DND-41 (cell line): Measurements from ENCODE around the gene HLA-C.
"Not testable (repeated sequence)": the region's sequence is repeated elsewhere in the genome, so short reads cannot be mapped to it uniquely, and the experiment has no call there.

Experiments used
- ATAC-seq: fragments of 200-7000 bp; cut with Tn5 transposase; 3 replicates; pipeline ENCODE4 v1.9.1; 2021; ENCODE audit warnings: low read depth; ENCODE audit not compliant: insufficient read depth
- DNase-seq: peaks from one replicate; pipeline ENCODE4 v3.0.0-alpha.2; 2020
- H2AFZ ChIP-seq: 2 replicates; pipeline ENCODE4 v1.6.0; 2012; ENCODE audit warnings: low read depth, low read length
- H3K27ac ChIP-seq: 2 replicates; pipeline ENCODE4 v1.5.1; 2012; ENCODE audit warnings: low read length, inconsistent platforms
- H3K27me3 ChIP-seq: fragments of 200-600 bp; sonication (generic); 2 replicates; pipeline ENCODE4 v1.6.0; 2012; ENCODE audit warnings: low read length, mild to moderate bottlenecking, inconsistent platforms; ENCODE audit not compliant: insufficient read depth, poor library complexity
- H3K36me3 ChIP-seq: 2 replicates; pipeline ENCODE4 v1.5.1; 2012; ENCODE audit warnings: low read length, inconsistent platforms; ENCODE audit not compliant: insufficient read depth
- H3K4me1 ChIP-seq: 2 replicates; pipeline ENCODE4 v1.5.1; 2012; ENCODE audit warnings: mild to moderate bottlenecking, low read length; ENCODE audit not compliant: insufficient read depth
- H3K4me2 ChIP-seq: 2 replicates; pipeline ENCODE4 v1.6.0; 2012; ENCODE audit warnings: mild to moderate bottlenecking, moderate library complexity, low read length, inconsistent platforms; ENCODE audit not compliant: insufficient read depth
- H3K4me3 ChIP-seq, 2 experiments: fragments of 200-600 bp in 1 of 2; shearing (Covaris generic) in 1 of 2; 2 replicates each; pipeline ENCODE4 v1.5.1; 2012 to 2016; ENCODE audit warnings: inconsistent platforms in 2 of 2, low read length in 2 of 2, mild to moderate bottlenecking in 2 of 2, low read depth in 1 of 2, moderate library complexity in 1 of 2
- H3K79me2 ChIP-seq: 2 replicates; pipeline ENCODE4 v1.6.0; 2012; ENCODE audit warnings: low read length, inconsistent platforms; ENCODE audit not compliant: insufficient read depth
- H3K9ac ChIP-seq: 2 replicates; pipeline ENCODE4 v1.6.0; 2012; ENCODE audit warnings: low read depth, mild to moderate bottlenecking, inconsistent platforms, low read length, moderate library complexity
- H3K9me3 ChIP-seq: 2 replicates; pipeline ENCODE4 v1.5.1; 2012; ENCODE audit warnings: low read length, moderate library complexity, mild to moderate bottlenecking, inconsistent platforms; ENCODE audit not compliant: insufficient read depth, severe bottlenecking
- H4K20me1 ChIP-seq: 2 replicates; pipeline ENCODE4 v1.6.0; 2012; ENCODE audit warnings: low read length; ENCODE audit not compliant: insufficient read depth
- EZH2 ChIP-seq: IDR thresholded peaks from 3 replicates; pipeline ENCODE4 v1.6.1; 2012; ENCODE audit warnings: borderline replicate concordance, low read depth, mild to moderate bottlenecking, moderate library complexity, low read length, inconsistent platforms; ENCODE audit not compliant: severe bottlenecking
- TF ChIP-seq, protein P1 (sequence below): IDR thresholded peaks from 2 replicates; pipeline ENCODE4 v1.5.1; 2012; ENCODE audit warnings: borderline replicate concordance, low read length, moderate library complexity, mild to moderate bottlenecking; ENCODE audit not compliant: poor library complexity, severe bottlenecking; ENCODE audit errors: extremely low read depth

HLA-C gene

DNA sequence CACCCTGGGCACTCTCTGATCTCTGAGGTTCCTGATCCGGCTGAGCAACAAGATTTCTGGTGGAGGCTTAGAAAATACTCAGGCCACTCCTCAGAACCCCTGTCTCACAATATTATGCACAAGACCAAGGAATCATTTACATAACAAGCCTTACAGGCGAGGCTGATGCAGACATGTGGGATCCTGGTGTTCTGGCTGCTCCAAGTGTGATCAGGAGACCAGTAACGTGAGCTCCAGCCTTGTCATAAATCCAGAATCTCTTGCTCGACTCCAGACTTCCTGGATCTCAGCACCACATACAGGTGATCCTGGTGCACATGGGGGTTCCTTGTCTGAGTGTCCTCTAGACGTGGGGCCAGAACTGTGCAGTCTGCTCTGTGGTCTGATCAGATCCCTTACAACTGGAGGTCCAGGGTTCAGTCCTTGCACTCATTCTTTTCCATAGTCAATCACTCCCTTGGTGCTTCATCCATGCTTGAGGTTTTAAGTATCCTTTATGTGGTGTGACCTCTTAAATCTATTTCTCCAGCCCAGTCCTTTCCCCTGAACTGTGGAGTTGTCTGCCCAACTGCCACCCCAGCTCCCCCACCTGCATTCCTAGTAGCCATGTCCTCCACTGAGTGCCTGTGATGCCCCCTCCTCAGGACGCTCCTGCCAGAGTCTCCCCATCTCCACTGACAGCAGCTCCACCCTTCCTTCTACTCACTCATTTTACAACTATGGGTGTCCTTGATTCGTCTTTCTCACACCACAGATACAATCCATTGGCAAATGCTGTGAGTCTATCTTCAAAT, 5.1 kb downstream of the HLA-C start:
- Histone ChIP-seq H3K4me3 (no peak overlapping the region), H3K4me1 (peaks cover 9% of the 10 kb centered on the region), H3K4me2 (no peak overlapping the region), H3K9ac (no peak overlapping the region), H3K36me3 (peaks cover 24% of the 10 kb centered on the region), H3K79me2 (peaks cover 8% of the 10 kb centered on the region), H3K9me3 (peaks cover 5% of the 10 kb centered on the region), H2AFZ (no peak overlapping the region), H4K20me1 (peaks cover 9% of the 10 kb centered on the region; the same call in 1 of the 2 replicates), H3K27me3 (no peaks in the 10 kb centered on the region), H3K27ac (no peak overlapping the region)
- no peak for TF ChIP-seq EZH2
- TF ChIP-seq, protein P1, sequence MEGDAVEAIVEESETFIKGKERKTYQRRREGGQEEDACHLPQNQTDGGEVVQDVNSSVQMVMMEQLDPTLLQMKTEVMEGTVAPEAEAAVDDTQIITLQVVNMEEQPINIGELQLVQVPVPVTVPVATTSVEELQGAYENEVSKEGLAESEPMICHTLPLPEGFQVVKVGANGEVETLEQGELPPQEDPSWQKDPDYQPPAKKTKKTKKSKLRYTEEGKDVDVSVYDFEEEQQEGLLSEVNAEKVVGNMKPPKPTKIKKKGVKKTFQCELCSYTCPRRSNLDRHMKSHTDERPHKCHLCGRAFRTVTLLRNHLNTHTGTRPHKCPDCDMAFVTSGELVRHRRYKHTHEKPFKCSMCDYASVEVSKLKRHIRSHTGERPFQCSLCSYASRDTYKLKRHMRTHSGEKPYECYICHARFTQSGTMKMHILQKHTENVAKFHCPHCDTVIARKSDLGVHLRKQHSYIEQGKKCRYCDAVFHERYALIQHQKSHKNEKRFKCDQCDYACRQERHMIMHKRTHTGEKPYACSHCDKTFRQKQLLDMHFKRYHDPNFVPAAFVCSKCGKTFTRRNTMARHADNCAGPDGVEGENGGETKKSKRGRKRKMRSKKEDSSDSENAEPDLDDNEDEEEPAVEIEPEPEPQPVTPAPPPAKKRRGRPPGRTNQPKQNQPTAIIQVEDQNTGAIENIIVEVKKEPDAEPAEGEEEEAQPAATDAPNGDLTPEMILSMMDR, result no peak
- DNase-seq, result no peak
- ATAC-seq, result no peak

DNA sequence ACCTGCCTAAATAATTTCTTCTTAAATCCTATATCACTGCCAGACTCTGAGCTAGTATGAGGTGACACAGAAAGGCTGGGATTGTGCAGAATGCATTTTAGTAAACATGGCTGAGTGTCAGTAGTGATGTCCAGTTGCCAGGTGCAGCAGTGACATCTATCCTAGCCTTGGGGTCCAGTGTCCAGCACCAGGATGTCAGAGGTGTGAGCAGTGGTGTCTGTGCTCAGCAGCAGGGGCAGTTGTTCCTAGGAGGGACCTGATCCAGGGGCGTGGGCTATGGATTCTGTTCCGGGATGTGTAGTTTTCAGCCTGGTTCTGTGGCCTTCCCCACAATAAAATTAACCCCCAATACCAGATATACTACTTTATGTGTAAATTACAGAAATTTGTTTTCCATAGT, 6.0 kb downstream of the HLA-C start:
- Histone ChIP-seq H3K9me3 (peaks cover 5% of the 10 kb centered on the region), H4K20me1 (peaks cover 8% of the 10 kb centered on the region; the same call in 1 of the 2 replicates), H3K27ac (no peak overlapping the region), H3K9ac (no peak overlapping the region), H3K4me2 (no peak overlapping the region), H3K27me3 (no peaks in the 10 kb centered on the region), H3K79me2 (peaks cover 2% of the 10 kb centered on the region; the same call in 1 of the 2 replicates), H3K4me1 (peaks cover 7% of the 10 kb centered on the region), H3K36me3 (peaks cover 23% of the 10 kb centered on the region), H3K4me3 (no peak overlapping the region), H2AFZ (no peak overlapping the region)
- ATAC-seq, result no peak
- no peak for TF ChIP-seq EZH2
- TF ChIP-seq, protein P1, result no peak
- DNase-seq, result no peak

DNA sequence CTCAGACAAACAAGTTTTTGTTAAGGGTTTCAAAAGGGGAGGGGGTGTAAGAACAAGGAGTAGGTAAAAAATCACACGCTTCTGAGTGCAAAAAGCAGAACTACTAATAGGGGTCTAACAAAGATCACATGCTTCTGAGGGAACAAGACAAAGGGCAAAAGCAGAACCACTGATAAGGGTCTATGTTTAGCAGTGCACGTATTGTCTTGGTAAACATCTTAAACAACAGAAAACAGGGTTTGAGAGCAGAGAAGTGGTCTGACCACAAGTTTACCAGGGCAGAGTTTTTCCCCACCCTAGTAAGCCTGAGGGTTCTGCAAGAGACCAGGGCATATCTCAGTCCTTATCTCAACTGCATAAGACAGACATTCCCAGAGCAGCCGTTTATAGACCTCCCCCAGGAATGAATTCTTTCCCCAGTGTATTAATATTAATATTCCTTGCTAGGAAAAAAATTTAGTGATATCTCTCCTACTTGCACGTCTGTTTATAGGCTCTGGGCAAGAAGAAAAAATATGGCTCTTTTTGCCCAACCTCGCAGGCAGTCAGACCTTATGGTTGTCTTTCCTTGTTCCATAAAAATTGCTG, 8.5 kb downstream of the HLA-C start:
- not testable (repeated sequence) for H3K9ac ChIP-seq, DNase-seq, H3K27ac ChIP-seq, H3K36me3 ChIP-seq, H3K4me3 ChIP-seq, H3K4me1 ChIP-seq, H3K79me2 ChIP-seq, H3K27me3 ChIP-seq, H3K4me2 ChIP-seq, H3K9me3 ChIP-seq, H2AFZ ChIP-seq, ATAC-seq, H4K20me1 ChIP-seq

GRCh38 chr6:31259995-31260394, 11.9 kb downstream of the HLA-C start:
- H3K9me3 ChIP-seq, H3K9ac ChIP-seq: not testable (repeated sequence)
- peak; percentile 11 for DNase-seq

More at GRCh38 chr6:31259995-31260394, 11.9 kb downstream of the HLA-C start:
- not testable (repeated sequence) for H3K27ac ChIP-seq, H3K4me2 ChIP-seq, H3K4me1 ChIP-seq, H3K36me3 ChIP-seq, H3K4me3 ChIP-seq, H3K27me3 ChIP-seq, ATAC-seq, H2AFZ ChIP-seq, H4K20me1 ChIP-seq, H3K79me2 ChIP-seq
